Activated T-helper 2 cell treated with anti-CD3 and anti-CD28 coated beads, Interferon-gamma antibody, Interleukin-2, Interleukin-4, amounts not matched to agents 10 μg/mL and 5 μg/mL and 100 μg/mL, durations not matched to agents 14 hours and 24 hours and 36 hours (primary cell): Measurements from ENCODE around the gene KMT2C. TPM values are rescaled to one million over a fixed set of nuclear protein-coding genes. Genes with fewer than 3 reads are reported as not detected.
"Not testable (repeated sequence)": the region's sequence is repeated elsewhere in the genome, so short reads cannot be mapped to it uniquely, and the experiment has no call there.

ENCODE experiments used
- DNase-seq: peaks from one replicate; pipeline ENCODE4 v3.0.0; 2021; ENCODE audit warnings: low spot score
- H3K27ac Mint-ChIP-seq: one replicate; pipeline ENCODE4 v1.8.0; 2021; ENCODE audit warnings: mixed read lengths
- H3K27me3 Mint-ChIP-seq: one replicate; pipeline ENCODE4 v1.8.0; 2021; ENCODE audit warnings: low read depth, mixed read lengths
- H3K36me3 Mint-ChIP-seq: one replicate; pipeline ENCODE4 v1.8.0; 2021; ENCODE audit warnings: low read depth, mixed read lengths
- H3K4me1 Mint-ChIP-seq: one replicate; pipeline ENCODE4 v1.8.0; 2021; ENCODE audit warnings: low read depth, mixed read lengths
- H3K4me3 Mint-ChIP-seq: one replicate; pipeline ENCODE4 v1.8.0; 2021; ENCODE audit warnings: low read depth, mild to moderate bottlenecking, moderate library complexity, mixed read lengths
- H3K9me3 Mint-ChIP-seq: one replicate; pipeline ENCODE4 v1.8.0; 2021; ENCODE audit warnings: mixed read lengths
- intact Hi-C: fragments of 100-400 bp; cut with micrococcal nuclease; formaldehyde crosslinking; loops from one replicate; pipeline ENCODE4 v1.15.1; 2023
- total RNA-seq: library from RNA; stranded (reverse); gene quantifications from 2 replicates; pipeline ENCODE4 v1.2.3, GENCODE V29; 2022

The KMT2C gene
- total RNA-seq, 1 donor from 2014 or later, result 62.4 TPM

DNA sequence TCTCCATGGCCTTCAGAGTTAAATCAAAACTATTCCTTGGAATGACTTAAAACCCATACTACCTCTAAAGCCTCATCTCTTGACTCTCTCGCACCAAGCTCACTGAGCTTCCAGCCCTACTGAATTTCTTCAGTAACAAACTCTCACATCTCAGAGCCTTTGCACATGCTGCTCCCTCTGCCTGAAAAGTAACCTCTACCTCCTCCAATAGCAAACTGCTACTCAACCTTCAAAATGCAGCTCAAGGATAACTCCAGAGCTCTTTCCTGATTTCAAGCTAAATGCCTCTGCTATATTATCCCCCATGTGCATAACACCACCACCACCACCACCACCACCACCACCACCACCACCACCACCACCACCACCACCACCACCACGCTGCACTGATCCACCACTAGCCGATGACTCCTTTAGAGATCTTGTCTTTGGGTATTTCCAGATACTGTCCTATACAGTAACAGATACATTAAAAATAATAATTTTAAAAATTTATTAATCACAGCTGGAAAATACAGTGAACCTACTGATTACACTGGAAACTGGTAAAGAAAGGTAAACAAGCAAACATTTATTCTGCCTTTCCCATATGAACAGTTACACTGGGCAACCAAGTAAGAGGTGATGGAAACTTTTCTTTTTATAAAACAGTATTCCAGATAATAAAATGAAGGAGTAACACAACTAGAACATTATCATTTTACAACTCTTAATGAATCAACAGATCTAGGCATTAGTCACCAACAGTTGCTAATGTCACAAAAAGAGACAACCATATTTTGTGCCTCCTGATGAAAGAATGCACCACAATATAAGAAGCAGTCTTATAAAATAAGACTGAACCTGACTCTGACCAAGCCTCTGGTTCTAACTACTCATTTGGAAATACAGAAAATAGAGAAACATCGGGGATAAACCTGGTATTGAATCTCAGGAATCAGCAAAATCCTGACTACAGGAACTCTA, 51.3 kb downstream of the KMT2C start:
- H3K27me3 Mint-ChIP-seq, H3K4me3 Mint-ChIP-seq, DNase-seq, H3K27ac Mint-ChIP-seq, H3K36me3 Mint-ChIP-seq, H3K4me1 Mint-ChIP-seq, H3K9me3 Mint-ChIP-seq: not testable (repeated sequence)
- intact Hi-C loops, result loop anchor here (10.0 kb wide), 1 partner anchor 60 kb away; no protein-coding TSS in a partner anchor

GRCh38 chr7:152383341-152384234, 52.2 kb downstream of the KMT2C start:
- H3K4me1 Mint-ChIP-seq, result peaks cover 6% of the 10 kb centered on the region
- H3K36me3 Mint-ChIP-seq, result peaks cover 2% of the 10 kb centered on the region
- intact Hi-C loops, result loop anchor here (10.0 kb wide), 1 partner anchor 59 kb away; no protein-coding TSS in a partner anchor
- H3K27me3 Mint-ChIP-seq, result no peaks in the 10 kb centered on the region
- no peak for DNase-seq
- no peak overlapping the region for H3K4me3 Mint-ChIP-seq
- H3K9me3 Mint-ChIP-seq, result peaks cover 8% of the 10 kb centered on the region
- no peak overlapping the region for H3K27ac Mint-ChIP-seq

GRCh38 chr7:152382244-152382643, 53.6 kb downstream of the KMT2C start:
- intact Hi-C loops, result loop anchor here (10.0 kb wide), 1 partner anchor 57 kb away; no protein-coding TSS in a partner anchor
- H3K36me3 Mint-ChIP-seq, result peaks cover 6% of the 10 kb centered on the region
- no peak for DNase-seq
- H3K27me3 Mint-ChIP-seq, result no peaks in the 10 kb centered on the region
- H3K27ac Mint-ChIP-seq, result no peak overlapping the region
- peaks cover 9% of the 10 kb centered on the region for H3K4me1 Mint-ChIP-seq
- H3K4me3 Mint-ChIP-seq, result no peak overlapping the region
- peaks cover 14% of the 10 kb centered on the region for H3K9me3 Mint-ChIP-seq

GRCh38 chr7:152380931-152381578, 54.7 kb downstream of the KMT2C start:
- H3K4me3 Mint-ChIP-seq, H3K36me3 Mint-ChIP-seq, DNase-seq, H3K27ac Mint-ChIP-seq, H3K27me3 Mint-ChIP-seq, H3K4me1 Mint-ChIP-seq: not testable (repeated sequence)
- H3K9me3 Mint-ChIP-seq, result peaks cover 23% of the 10 kb centered on the region
- intact Hi-C loops, result loop anchor here (10.0 kb wide), 1 partner anchor 56 kb away; no protein-coding TSS in a partner anchor

DNA sequence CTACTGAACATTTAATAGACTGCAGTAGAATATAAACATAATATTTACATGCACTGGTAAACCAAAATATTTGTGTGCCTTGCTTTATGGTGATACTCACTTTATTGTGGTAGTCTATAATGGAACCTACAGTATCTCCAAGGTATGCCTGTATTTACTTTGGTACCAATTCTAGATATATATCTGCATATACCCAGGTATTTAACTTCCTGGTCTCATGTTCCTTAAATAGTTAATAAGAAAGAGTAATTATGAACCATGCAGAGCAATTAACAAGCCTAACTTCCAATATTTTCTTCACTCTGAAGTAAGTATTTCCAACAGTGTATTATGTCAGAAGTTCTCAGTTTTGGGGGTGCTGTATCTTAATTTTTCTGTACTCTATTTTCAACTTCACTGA, 57.3 kb downstream of the KMT2C start:
- intact Hi-C loops, result loop anchor here (10.0 kb wide), 1 partner anchor 46 kb away; no protein-coding TSS in a partner anchor
- not testable (repeated sequence) for DNase-seq, H3K36me3 Mint-ChIP-seq, H3K4me1 Mint-ChIP-seq, H3K27me3 Mint-ChIP-seq, H3K27ac Mint-ChIP-seq, H3K4me3 Mint-ChIP-seq
- H3K9me3 Mint-ChIP-seq, result peaks cover 23% of the 10 kb centered on the region

DNA sequence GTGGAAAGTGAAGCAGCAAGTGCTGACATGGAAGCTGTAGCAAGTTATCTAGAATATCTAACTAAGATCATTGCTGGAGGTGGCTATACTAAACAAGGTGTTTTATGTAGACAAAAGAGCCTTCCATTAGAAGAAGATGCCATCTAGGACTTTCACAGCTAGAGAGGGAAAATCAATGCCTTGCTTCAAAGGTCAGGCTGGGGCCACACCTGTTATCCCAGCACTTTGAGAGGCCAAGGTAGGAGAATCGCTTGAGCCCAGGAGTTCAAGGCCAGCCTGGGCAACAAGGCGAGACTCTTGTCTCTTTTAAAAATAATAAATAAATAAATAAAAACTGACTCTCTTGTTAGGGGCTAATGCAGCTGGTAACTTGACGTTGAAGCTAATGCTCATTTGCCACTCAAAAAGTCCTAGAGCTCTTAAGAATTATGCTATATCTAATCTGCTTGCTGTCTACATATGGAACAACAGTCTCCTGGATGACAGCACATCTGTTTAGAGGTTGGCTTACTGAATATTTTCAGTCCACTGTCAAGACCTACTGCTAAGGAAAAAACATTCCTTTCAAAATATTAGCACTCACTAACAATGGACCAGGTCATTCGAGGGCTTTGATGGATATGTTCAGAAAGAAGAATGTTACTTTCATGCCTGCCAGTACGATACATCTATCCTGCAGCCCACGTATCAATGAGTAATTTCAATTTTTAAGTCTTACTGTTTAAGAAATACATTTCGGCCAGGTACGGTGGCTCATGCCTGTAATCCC, 58.9 kb downstream of the KMT2C start:
- Mint-ChIP-seq H3K36me3 (peaks cover 21% of the 10 kb centered on the region), H3K9me3 (peaks cover 37% of the 10 kb centered on the region)
- intact Hi-C loops, result loop anchor here (10.0 kb wide), 1 partner anchor 48 kb away; no protein-coding TSS in a partner anchor
- H3K4me1 Mint-ChIP-seq, H3K27ac Mint-ChIP-seq, DNase-seq, H3K4me3 Mint-ChIP-seq, H3K27me3 Mint-ChIP-seq: not testable (repeated sequence)

- intact Hi-C loops, result loop anchor here (10.0 kb wide), 1 partner anchor 55 kb away; no protein-coding TSS in a partner anchor
Measured at GRCh38 chr7:152370297-152370696, 65.5 kb downstream of the KMT2C start.

DNA sequence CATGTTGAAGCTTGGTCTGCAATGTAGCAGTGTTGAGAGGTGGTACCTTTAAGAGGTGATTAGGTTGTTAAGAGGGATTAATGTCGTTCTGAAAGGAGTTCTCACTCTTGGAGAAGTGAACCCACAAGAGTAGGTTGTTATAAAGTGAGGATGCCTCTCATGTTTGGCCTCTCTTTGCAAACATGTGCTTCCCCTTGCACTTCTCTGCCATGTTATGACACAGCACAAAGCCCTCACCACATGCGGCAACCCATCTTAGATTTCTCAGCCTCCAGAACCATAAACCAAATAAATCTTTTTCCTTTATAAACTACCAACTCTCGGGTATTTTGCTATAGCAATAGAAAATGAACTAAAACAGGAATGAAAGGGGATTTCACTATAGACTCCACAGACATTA, 66.3 kb downstream of the KMT2C start:
- no peak for DNase-seq
- peaks cover 16% of the 10 kb centered on the region for H3K4me1 Mint-ChIP-seq
- peaks cover 35% of the 10 kb centered on the region for H3K36me3 Mint-ChIP-seq

More at GRCh38 chr7:152370297-152370696, 65.5 kb downstream of the KMT2C start:
- no peak for DNase-seq
- Mint-ChIP-seq H3K27me3 (no peaks in the 10 kb centered on the region), H3K9me3 (peaks cover 26% of the 10 kb centered on the region), H3K27ac (no peak overlapping the region), H3K4me3 (no peak overlapping the region), H3K36me3 (peaks cover 35% of the 10 kb centered on the region), H3K4me1 (peaks cover 15% of the 10 kb centered on the region)

GRCh38 chr7:152367170-152367569, 68.6 kb downstream of the KMT2C start:
- H3K27ac Mint-ChIP-seq, result no peak overlapping the region
- intact Hi-C loops, result no loop called here
- no peaks in the 10 kb centered on the region for H3K27me3 Mint-ChIP-seq
- H3K9me3 Mint-ChIP-seq, result peaks cover 14% of the 10 kb centered on the region
- no peak for DNase-seq
- peaks cover 28% of the 10 kb centered on the region for H3K4me1 Mint-ChIP-seq
- no peak overlapping the region for H3K4me3 Mint-ChIP-seq
- H3K36me3 Mint-ChIP-seq, result peaks cover 24% of the 10 kb centered on the region

More for the DNA sequence above, 66.3 kb downstream of the KMT2C start:
- H3K27ac Mint-ChIP-seq, result no peak overlapping the region
- no peak overlapping the region for H3K4me3 Mint-ChIP-seq
- no peaks in the 10 kb centered on the region for H3K27me3 Mint-ChIP-seq
- peaks cover 26% of the 10 kb centered on the region for H3K9me3 Mint-ChIP-seq
- intact Hi-C loops, result no loop called here

DNA sequence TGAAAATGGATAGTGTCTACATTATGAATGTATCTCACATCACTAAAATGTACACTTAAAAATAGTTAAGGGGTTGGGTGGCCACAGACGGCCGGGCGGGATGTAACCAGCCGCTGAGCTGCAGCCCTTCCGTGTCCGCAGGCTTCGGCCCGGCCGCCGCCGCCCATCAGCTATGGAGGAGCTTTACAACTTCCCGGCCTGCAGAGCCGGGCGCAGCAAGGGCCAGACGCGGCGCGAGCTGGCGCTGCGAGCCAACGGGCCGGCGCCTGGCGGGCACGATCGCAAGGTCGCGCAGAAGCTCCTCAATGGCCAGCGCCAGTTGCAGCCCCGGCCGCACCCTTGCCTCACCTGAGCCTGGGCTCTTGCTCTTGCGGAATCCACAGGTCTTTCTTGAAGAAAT, 69.1 kb downstream of the KMT2C start:
- peaks cover 27% of the 10 kb centered on the region for H3K4me1 Mint-ChIP-seq

GRCh38 chr7:152365982-152366603, 69.7 kb downstream of the KMT2C start:
- intact Hi-C loops, result no loop called here
- no peak for DNase-seq
- H3K27ac Mint-ChIP-seq, result no peak overlapping the region
- peaks cover 24% of the 10 kb centered on the region for H3K4me1 Mint-ChIP-seq
- peaks cover 6% of the 10 kb centered on the region for H3K9me3 Mint-ChIP-seq
- no peak overlapping the region for H3K4me3 Mint-ChIP-seq
- H3K27me3 Mint-ChIP-seq, result no peaks in the 10 kb centered on the region
- H3K36me3 Mint-ChIP-seq, result peaks cover 17% of the 10 kb centered on the region

More for the DNA sequence above, 69.1 kb downstream of the KMT2C start:
- Mint-ChIP-seq H3K36me3 (peaks cover 21% of the 10 kb centered on the region), H3K9me3 (peaks cover 10% of the 10 kb centered on the region), H3K27ac (no peak overlapping the region), H3K4me3 (no peak overlapping the region), H3K27me3 (no peaks in the 10 kb centered on the region)
- intact Hi-C loops, result no loop called here
- DNase-seq, result no peak
